NCI-H2227 (cell line): ENCODE measurements around the gene KCNQ1.

Source experiments
- DNase-seq: peaks from one replicate; lab custom pipeline; 2025; ENCODE audit not compliant: unreplicated experiment; lab: John Stamatoyannopoulos, UW

The KCNQ1 gene

DNA sequence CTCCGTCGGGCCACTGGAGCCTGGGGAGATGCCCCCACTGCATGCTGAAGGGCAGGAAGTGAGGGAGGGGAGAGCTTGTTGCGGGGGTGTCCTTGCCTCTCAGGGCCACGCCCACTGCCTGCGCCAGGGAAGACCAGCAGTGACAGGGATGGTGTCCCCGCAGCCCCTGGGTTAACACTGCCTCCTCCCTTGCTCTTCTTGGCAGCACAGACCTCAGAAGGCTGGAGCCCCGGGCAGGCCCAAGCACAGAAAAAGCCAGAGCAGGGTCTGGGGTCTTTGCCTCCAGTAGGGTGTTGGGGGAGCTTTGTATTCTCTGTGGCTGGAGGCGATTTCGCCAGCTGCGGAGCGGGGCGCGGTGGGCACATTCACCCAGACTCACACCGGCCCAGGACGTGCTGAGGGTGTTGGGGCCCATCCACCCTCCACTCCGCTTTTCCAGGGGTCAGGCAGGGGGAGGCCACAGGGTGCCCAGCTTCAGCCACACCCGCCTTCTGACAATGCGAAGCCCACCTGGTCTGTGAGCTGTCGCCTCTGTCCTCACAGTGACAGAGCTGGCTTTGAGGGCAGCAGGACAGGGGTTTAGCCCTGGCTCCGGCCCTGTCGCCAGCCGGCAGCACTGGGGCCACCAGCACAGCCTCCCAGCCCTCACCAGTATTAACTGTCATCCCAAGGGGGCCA lies 357.0 kb downstream of the KCNQ1 start:
- DNase-seq = no peak

DNA sequence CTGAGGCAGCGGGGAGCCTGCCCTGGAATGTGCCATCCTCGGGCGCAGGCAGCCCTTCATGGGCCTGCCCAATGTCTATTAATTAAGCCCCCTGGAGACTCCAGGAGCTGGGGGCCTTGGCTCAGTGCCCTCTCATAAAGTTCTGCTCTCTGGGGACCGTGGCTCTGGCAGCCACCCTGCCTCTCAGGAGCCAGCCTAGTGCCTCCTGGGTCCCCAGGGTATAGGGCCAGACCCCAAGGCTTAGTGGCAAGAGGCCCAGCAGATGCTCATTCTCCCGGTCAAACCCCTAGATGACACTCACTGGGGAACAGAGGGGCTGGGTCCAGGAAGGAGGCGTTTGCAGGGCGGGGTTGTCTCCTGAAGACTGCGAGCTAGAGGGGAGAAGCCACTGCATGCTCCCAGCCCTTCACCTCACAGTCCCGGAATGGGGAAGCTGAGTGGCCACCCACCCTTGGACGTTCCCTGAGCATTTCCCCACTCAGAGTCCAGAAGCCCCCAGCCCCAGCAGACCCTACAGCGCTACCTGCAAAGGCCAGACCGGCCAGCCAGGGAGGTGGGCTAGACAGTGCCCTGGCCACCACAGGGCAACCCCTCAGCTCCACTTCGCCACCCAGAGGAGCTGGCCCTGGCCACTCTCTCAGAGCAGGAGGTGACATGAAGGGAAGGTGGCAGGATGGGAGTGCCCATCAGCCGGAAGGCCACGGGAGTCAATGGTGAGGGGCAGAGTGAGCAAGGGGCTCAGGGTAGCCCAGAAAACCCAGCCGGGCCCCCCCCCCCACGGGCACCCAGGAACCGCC lies 357.8 kb downstream of the KCNQ1 start:
- DNase-seq = no peak

DNA sequence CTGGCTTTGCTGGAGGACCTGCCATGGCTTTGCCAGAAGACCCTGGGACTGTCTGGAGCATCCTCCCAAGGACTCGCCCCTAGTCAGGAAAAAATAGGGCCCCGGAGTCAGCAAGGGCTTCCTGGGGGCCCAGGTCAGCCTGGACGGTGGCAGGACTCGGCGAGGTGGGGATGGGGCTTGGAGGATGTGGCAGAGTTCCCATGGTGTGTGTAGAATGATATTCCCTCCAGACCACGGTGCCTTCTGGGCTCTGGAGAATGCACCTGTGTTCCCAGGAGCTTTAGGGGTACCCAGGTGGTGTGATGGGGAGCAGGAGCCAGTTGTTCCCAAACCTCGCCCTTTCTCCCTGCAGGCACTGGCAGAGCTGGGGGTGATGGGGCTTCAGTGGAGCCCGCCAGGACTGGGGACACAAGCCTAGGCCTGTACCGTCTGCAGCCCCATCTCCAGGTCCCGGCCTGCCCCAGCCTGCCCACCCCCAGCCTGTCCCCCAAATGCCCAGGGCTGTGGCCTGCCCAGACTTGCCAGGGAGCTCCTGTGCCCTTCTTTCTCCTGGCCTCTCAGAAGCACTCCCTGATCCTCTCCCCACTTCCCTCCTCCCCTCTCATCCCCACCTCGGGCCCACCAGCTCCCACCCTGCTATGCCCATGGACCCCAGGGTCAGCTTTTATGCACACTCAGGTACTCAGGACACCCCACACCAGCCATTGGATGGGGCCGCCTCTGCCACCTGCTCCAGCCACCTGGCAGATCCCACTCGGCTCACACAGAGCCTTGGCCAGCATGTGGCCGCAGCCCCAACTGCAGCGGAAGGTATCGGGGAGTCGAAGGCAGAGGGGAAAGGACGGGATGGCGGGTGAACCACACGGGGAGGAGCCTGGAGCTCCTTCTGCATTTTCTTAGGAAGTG lies 358.6 kb downstream of the KCNQ1 start:
- no peak for DNase-seq

DNA sequence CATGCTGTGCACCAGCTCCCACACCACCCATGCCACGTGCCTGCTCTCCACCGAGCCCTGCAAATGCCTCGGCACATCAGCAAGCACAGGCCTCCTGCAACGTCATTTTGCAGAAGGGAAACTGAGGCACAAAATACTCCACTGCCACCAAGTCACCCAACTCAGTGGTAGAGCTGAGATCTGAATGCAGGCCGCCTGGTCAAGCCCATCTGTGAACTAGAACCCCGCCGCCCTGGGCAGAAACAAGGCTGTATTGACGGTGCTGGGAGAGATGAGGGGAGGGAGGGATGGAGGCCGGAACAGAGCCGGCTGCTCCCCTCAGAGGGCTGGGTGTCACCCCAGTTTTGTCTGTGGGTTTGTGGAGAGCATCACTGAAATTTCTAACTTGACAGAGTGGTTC lies 359.4 kb downstream of the KCNQ1 start:
- no peak for DNase-seq

DNA sequence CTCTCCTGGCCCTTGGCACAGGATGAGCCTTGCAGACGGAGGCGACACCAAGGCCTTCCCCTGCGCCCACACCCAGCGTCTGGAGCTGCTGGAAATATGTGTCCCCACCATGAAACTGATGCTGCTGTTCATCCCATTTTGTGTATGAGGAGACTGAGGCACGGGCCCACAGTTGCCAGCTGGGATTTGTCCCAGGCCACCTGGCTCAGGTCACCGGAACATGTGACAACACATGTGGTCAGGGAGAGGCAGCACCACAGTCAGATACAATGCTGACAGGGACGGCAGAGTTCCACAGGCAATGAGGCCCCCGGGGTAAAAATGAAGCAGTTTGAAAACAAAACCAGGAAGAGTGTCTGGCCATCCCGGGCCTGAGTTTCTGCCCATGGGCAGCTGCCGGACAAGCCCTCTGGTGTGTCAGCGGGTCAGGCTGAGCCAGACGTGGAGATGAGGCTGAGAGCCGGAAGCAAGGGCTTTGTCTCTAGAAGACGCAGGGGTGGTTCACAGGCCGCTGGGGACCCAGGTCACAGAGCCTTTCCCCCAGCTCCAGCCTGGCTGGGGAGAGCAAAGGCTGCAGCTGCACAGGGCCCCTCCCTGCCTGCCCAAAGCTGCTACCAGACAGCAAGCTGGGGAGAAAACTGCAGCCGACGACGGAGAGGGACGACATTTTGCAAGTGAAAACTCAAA lies 360.0 kb downstream of the KCNQ1 start:
- no peak for DNase-seq

DNA sequence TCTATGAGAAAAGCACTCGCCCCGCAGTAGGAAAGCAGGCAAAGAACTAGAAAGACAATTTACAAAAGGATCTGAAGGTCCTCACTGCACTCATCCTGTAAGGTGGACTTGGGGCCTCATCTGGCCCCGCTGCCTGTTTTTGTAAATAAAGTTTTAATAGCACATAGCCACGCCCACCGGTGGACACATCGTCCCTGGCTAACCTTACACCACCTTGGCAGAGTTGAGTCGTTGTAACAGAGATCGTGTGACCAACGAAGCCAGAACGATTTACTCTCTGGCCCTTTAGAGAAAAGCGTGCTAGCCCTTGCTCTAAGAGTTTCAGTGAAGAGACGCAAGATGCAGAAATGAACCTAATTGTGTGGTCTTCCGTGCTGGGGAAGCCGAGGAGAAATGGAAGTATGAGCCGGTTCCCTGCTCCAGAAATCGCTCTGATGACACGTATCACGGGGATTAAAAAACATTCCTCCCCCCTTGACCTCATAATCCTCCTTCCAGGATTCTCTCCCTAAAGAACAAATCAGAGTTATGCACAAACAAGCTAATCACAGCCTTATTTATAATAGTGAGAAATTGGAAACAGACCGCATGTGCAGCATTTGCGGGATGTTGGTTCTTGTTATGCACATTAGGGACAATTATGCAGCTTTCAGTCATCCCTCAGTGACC lies 360.7 kb downstream of the KCNQ1 start:
- DNase-seq = no peak

DNA sequence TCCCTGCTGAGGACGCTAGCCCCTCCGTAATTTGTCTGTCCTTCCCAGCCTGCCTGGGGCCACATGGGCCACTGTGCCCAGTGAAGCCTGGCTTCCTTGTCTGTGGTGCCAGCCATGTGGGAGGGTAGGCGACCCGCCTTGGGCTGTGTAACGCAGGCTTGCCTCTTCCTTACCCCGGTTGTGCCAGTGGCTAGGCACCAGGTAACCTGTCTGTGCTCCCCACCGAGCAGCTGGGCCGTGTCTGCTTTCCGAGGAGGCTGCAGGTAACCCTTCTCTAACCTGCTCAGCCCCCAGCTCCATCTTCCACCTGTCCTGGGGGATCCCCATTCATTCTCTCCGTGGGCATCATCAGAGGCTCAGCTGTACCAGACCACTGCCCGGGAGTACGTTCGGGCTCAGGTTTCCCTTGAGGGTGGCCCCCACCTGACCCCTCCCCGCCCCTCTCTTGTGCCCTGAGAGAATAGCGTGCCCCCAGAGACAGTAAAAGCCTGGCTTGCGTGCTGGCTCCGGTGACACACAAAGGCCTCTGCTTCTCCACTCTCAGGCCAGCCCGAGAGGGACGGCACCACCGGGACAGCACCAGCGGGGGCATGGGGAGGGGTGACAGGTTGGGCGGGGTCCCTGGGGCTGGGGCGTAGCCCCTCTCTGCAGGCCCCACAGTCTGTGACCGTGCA lies 361.7 kb downstream of the KCNQ1 start:
- DNase-seq = no peak

DNA sequence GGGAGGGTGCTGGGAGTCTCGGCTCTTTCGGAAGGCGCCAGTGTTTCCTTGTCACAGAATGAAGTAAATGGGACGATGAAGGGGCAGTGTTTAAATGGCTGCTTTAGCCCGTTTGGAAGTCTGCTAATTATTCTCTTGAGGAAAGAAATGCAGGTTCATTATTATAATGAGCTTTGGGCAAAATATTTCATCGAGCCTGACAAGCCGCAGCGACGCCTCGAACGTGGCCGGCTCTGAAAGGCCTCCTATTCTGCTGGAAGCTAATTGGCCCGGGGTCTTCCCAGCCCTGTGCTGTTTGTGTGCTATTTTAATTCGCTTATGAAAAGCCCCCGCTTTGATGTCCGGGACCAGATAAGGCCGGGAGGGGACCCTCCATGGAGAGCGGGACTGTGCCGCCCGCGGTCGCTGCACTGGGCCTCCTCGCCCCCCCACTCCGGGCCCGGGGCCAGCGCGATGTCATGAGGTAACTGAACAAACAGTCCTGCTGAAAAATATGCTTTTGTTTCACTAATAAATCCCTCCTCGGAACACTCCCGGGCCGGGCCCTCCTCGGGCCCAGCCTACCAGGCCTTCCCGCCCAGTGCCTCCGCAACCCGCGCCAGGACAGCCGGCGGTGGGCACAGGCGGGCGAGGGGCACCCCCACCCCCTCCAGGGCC lies 362.3 kb downstream of the KCNQ1 start:
- no peak for DNase-seq

DNA sequence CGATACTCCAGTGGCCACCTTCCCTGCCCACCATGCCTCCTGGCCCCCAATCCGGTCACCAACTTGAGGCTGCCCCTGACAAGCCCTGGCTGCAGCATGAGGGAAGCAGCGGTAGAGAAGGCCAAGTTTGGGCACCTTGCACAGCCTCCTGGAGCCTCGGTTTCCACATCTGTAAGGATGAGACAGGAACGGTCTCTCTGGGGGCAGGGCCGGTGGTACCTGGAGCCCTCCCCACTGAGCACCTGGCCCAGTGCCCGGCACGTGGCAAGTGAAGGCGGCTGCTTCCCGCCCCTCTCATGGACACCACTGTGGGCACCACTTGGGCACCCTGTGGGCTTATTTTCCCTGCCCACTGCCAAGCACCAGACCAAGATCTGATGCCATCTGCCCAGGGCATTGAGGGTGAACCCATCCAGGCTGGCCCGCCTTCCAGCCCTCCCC lies 363.0 kb downstream of the KCNQ1 start:
- no peak for DNase-seq

DNA sequence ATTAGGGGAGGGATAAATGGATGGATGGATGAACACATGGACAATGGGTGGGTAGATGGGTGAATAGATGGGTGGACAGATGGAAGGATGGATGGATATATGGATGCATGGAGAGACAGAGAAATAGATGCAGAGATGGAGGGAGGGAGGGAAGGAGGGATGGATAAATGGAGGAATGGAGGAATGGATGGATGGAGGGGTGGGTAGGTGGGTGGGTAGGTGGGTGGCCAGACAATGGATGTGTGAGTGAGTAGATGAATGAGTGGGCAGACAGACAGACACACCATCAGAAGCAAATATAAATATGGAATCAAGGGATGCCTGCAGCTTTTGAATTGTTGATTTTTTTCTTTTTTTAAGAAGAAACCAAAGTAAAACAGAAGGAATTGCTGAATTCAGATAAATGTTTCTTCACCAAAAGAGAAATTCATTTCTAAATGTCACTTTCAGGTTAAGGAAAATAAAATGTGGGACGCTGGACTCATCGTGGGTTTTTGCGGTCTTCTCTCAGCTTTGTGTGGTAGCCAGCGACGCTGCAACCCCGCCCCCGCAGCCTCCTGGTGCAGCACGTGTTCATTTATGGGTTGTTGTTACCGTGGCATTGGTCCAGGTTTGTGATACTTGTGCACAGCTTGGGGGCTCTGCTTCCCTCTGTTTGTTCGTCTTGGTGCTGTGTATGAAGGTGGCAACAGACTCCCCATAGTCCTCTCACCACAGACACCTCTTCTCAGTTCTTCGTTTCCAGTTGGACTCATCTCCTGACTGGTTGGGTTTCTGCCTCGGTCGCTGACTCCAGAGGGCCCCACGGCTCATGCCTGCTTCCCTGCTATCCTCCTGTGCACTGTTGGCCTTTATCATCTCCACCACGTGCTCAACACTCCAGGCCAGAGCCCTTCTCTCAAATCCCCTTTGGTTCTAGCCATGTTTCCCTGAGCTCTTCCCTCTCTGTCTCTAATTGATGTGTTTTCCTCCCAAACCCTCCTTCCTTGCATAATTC lies 364.3 kb downstream of the KCNQ1 start:
- no peak for DNase-seq

DNA sequence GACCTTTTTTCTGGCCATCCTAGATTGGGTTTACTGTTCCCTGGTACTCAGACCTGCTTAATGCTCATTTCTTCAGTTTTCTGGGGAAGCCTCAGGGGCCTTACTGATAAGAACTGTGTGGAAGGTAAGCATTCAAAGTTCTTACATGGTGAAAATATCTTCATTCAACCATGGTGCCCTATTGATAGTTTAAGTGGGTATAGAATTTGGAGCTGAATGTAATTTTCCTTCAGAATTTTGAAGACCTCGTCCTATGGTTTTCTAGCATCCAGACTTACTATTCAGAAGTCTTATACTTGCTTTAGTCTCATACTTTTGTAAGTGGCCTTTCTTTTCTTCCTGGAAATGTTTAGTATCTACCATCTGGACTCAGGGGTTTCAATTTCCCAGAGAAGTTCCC lies 365.0 kb downstream of the KCNQ1 start:
- DNase-seq = no peak

DNA sequence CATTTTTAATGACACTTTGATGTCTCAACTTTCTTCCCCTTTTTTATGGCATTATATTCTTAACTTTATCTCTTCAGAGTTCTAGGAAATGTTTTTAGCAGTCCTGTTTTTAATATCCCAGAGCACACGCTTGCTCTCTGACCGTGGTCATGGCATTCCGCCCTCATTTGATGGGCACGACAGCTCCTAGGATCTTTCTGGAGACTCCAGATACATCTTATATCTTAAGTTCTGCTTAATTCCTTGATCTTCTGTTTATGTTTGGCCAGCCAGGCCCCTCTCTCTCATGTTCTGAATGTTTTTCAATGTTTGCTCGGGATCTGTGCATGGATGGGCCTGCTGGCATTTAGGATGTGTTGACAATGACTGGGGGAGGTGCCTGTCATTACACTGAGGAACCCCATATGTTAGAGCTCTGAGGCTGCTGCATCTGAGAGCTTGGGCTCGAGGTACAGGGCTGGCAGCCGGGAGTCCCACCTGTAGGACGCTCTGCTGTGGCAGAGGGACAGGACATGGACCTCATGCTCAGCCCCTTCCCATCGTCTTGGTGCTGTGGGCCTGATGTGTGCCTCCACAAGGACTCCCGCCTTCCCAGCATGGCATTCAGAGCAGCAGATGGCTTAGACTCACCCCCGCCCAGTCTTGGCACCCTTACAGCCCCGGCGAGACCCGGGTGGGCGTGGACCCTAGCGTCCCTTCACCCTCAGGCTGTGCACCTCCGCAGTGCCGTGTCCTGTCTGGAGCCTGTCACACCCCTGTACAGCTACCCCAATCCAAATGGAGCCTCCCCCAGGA lies 365.8 kb downstream of the KCNQ1 start:
- no peak for DNase-seq

DNA sequence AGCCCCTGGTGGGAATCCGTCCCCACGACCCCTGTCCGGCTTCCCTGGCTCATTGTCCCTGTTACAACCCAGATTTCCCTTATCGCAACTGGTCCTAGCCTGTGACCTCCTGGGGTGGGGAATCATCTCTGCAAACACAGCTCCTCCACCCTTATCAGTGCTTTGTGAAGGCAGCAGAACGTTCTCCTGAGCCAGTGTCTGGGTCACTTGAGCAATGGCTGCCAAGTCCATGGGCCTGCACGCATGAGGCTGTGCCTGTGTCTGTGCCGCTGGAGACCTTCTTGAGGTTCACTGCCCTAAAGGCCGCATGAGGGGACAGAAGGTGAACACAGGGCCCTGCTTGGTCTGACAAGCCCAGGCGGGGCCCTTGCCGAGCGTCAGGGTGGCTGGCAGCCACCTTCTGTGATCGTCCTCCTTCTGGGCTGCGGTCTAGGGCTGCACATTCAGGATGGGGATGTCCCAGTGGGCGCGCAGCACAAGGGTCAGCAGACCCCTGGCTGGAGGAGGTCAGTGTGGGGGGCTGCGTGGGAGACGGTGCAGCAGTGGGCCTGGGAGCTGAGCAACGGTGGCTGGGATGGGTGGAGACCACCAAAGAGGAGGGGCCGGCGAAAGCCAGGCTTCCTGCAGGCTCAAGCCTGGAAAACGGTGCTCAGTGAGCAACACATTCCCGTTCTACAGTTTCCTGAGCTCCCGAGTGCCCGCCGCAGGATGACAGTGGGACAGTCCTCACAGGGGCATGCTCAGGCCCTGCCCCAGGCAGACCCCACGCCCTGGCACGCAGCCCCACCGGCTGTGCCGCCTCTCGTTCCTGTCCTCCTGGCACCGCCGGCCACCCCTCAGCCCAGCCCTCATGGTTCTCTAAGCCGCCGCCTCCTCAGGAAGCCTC lies 366.6 kb downstream of the KCNQ1 start:
- DNase-seq = no peak

DNA sequence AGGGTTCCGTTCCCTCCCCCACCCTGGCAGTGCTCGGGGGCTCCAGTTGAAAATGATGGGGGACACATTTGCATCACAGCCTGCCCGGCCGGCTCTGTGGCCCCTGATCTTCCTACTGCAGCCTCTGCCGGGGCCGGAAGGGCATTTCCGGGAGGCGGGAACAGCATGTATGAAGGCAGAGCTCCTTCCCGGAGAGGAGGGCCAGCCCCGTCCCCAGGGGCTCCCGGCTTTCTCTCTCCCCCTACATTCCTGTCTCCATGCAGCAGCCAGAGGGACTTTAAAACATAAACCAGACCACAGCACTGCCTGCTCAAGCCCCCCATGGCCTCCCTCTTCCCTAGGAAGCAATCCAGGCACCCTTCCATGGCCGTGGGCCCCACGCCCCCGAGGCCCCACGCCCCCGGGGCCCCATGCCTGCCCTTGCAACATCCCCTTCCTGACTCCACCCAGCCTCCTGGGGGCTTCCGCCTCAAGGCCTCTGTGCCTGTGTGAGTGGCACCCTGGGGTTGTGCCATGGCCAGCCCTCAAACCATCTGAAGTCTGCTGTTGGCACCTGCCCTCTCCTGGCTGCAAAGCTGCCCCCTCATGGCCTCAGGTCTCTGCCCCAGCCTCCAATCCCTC lies 367.7 kb downstream of the KCNQ1 start:
- DNase-seq = no peak

DNA sequence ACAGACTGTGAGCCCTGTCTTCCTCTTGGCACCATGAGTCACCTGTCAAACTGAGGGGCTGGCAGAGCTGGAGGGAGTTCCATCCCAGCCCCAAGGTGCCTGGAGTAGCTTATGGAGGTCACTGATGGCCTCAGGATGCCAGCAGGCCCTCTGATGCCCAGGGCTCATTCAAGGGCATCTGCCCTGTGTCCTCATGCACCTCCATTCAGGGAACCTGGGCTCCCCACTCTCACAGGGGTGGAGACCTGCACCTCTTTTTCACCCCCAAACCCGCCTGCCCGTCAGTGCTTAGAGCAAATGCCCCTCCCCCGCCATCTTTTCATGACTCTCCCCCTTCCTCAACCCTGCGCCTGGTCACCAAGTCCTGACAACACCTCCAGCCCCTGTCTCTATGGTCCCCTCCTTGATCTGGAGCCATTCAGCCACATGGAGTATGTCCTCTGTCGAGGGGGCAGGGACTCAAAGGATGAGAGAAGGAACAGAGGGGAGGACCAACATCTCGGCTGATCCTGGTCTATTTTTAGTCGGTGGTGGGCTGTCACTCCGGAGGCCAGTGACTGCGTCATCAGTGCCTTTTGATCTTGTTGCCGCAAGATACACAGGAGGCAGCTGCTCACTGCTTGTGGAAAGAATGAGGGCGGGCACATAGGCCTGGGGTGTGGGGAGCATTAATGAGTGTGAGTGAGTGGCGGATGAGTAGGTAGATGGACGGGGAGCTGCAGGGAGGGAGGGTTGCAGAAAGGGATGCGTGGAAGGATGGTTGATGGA lies 368.5 kb downstream of the KCNQ1 start:
- DNase-seq = peak; percentile 66
